Osteocyte (in vitro differentiated cells): ENCODE data around the gene CD177. TPM values are rescaled to one million over a fixed set of nuclear protein-coding genes. Genes with fewer than 3 reads are reported as not detected.
"Not testable (repeated sequence)": the region's sequence is repeated elsewhere in the genome, so short reads cannot be mapped to it uniquely, and the experiment has no call there.

ENCODE experiments used
- DNase-seq: peaks from one replicate; pipeline ENCODE4 v3.0.0; 2021; ENCODE audit warnings: mixed read lengths; ENCODE audit not compliant: unreplicated experiment; ENCODE audit errors: extremely low spot score
- H3K27ac Mint-ChIP-seq: one replicate; pipeline ENCODE4 v1.8.0; 2021; ENCODE audit warnings: mild to moderate bottlenecking, mixed read lengths; ENCODE audit not compliant: unreplicated experiment
- H3K27me3 Mint-ChIP-seq: one replicate; pipeline ENCODE4 v1.8.0; 2021; ENCODE audit warnings: mixed read lengths; ENCODE audit not compliant: unreplicated experiment
- H3K36me3 Mint-ChIP-seq: one replicate; pipeline ENCODE4 v1.8.0; 2021; ENCODE audit warnings: mixed read lengths; ENCODE audit not compliant: unreplicated experiment
- H3K4me1 Mint-ChIP-seq: one replicate; pipeline ENCODE4 v1.8.0; 2021; ENCODE audit warnings: mixed read lengths; ENCODE audit not compliant: unreplicated experiment
- H3K4me3 Mint-ChIP-seq: one replicate; pipeline ENCODE4 v1.8.0; 2021; ENCODE audit warnings: mild to moderate bottlenecking, moderate library complexity, mixed read lengths; ENCODE audit not compliant: unreplicated experiment
- H3K9me3 Mint-ChIP-seq: one replicate; pipeline ENCODE4 v1.8.0; 2021; ENCODE audit warnings: mixed read lengths; ENCODE audit not compliant: unreplicated experiment
- CTCF ChIP-seq: fragments of 200-600 bp; sonication (generic); IDR thresholded peaks from 2 replicates; pipeline ENCODE4 v1.5.0; 2021; ENCODE audit warnings: antibody characterized with exemption, mild to moderate bottlenecking, moderate library complexity
- total RNA-seq: library from RNA; stranded (reverse); gene quantifications from 2 replicates; pipeline ENCODE4 v1.2.1, GENCODE V29; 2021

Gene CD177
- total RNA-seq, 1 donor from 2014 or later: not detected

- Mint-ChIP-seq H3K4me1 (no peaks in the 10 kb centered on the region), H3K4me3 (no peak overlapping the region)
These were observed 37.6 kb upstream of the CD177 start for GRCh38 chr19:43315851-43316250.

GRCh38 chr19:43316591-43317319, 36.7 kb upstream of the CD177 start:
- TF ChIP-seq CTCF: no peak
- H3K9me3 Mint-ChIP-seq: peaks cover 18% of the 10 kb centered on the region
- H3K27me3 Mint-ChIP-seq: no peaks in the 10 kb centered on the region
- DNase-seq: no peak
- no peaks in the 10 kb centered on the region for H3K4me1 Mint-ChIP-seq
- no peaks in the 10 kb centered on the region for H3K36me3 Mint-ChIP-seq
- no peak overlapping the region for H3K27ac Mint-ChIP-seq
- no peak overlapping the region for H3K4me3 Mint-ChIP-seq

More at GRCh38 chr19:43315851-43316250, 37.6 kb upstream of the CD177 start:
- no peaks in the 10 kb centered on the region for H3K36me3 Mint-ChIP-seq
- no peak for DNase-seq
- no peaks in the 10 kb centered on the region for H3K27me3 Mint-ChIP-seq
- no peak overlapping the region for H3K27ac Mint-ChIP-seq
- peaks cover 18% of the 10 kb centered on the region for H3K9me3 Mint-ChIP-seq
- TF ChIP-seq CTCF: no peak

GRCh38 chr19:43318203-43318602, 35.3 kb upstream of the CD177 start:
- TF ChIP-seq CTCF: no peak
- no peaks in the 10 kb centered on the region for H3K4me1 Mint-ChIP-seq
- peaks cover 18% of the 10 kb centered on the region for H3K9me3 Mint-ChIP-seq
- no peaks in the 10 kb centered on the region for H3K27me3 Mint-ChIP-seq
- DNase-seq: no peak
- H3K27ac Mint-ChIP-seq: no peak overlapping the region
- H3K36me3 Mint-ChIP-seq: no peaks in the 10 kb centered on the region
- no peak overlapping the region for H3K4me3 Mint-ChIP-seq

GRCh38 chr19:43318796-43319314, 34.6 kb upstream of the CD177 start:
- Mint-ChIP-seq H3K36me3 (no peaks in the 10 kb centered on the region), H3K27me3 (no peaks in the 10 kb centered on the region), H3K27ac (no peak overlapping the region), H3K4me1 (no peaks in the 10 kb centered on the region), H3K4me3 (no peak overlapping the region), H3K9me3 (peaks cover 18% of the 10 kb centered on the region)
- no peak for TF ChIP-seq CTCF
- DNase-seq: no peak

GRCh38 chr19:43320546-43320945, 32.9 kb upstream of the CD177 start:
- no peak overlapping the region for H3K4me3 Mint-ChIP-seq
- peaks cover 9% of the 10 kb centered on the region for H3K9me3 Mint-ChIP-seq
- no peak for TF ChIP-seq CTCF
- no peaks in the 10 kb centered on the region for H3K27me3 Mint-ChIP-seq
- H3K27ac Mint-ChIP-seq: no peak overlapping the region
- no peaks in the 10 kb centered on the region for H3K4me1 Mint-ChIP-seq
- no peak for DNase-seq
- no peaks in the 10 kb centered on the region for H3K36me3 Mint-ChIP-seq

GRCh38 chr19:43326761-43327160, 26.7 kb upstream of the CD177 start:
- H3K27ac Mint-ChIP-seq, H3K36me3 Mint-ChIP-seq, H3K4me3 Mint-ChIP-seq, H3K4me1 Mint-ChIP-seq, DNase-seq, H3K27me3 Mint-ChIP-seq: not testable (repeated sequence)
- peaks cover 14% of the 10 kb centered on the region for H3K9me3 Mint-ChIP-seq

- H3K36me3 Mint-ChIP-seq, H3K4me3 Mint-ChIP-seq, DNase-seq, H3K4me1 Mint-ChIP-seq, H3K27me3 Mint-ChIP-seq, H3K27ac Mint-ChIP-seq: not testable (repeated sequence)
- peaks cover 17% of the 10 kb centered on the region for H3K9me3 Mint-ChIP-seq
These were observed 24.9 kb upstream of the CD177 start for GRCh38 chr19:43328561-43328960.

GRCh38 chr19:43329049-43329448, 24.4 kb upstream of the CD177 start:
- H3K4me1 Mint-ChIP-seq, DNase-seq, H3K27me3 Mint-ChIP-seq, H3K36me3 Mint-ChIP-seq, H3K4me3 Mint-ChIP-seq, H3K27ac Mint-ChIP-seq: not testable (repeated sequence)
- peaks cover 17% of the 10 kb centered on the region for H3K9me3 Mint-ChIP-seq
